ENCODE data around the gene MRPL46. TPM values are rescaled to one million over a fixed set of nuclear protein-coding genes. Genes with fewer than 3 reads are reported as not detected.

Gene MRPL46
- total RNA-seq: 10 to 100 TPM; 29.6 to 34.2 TPM

DNA sequence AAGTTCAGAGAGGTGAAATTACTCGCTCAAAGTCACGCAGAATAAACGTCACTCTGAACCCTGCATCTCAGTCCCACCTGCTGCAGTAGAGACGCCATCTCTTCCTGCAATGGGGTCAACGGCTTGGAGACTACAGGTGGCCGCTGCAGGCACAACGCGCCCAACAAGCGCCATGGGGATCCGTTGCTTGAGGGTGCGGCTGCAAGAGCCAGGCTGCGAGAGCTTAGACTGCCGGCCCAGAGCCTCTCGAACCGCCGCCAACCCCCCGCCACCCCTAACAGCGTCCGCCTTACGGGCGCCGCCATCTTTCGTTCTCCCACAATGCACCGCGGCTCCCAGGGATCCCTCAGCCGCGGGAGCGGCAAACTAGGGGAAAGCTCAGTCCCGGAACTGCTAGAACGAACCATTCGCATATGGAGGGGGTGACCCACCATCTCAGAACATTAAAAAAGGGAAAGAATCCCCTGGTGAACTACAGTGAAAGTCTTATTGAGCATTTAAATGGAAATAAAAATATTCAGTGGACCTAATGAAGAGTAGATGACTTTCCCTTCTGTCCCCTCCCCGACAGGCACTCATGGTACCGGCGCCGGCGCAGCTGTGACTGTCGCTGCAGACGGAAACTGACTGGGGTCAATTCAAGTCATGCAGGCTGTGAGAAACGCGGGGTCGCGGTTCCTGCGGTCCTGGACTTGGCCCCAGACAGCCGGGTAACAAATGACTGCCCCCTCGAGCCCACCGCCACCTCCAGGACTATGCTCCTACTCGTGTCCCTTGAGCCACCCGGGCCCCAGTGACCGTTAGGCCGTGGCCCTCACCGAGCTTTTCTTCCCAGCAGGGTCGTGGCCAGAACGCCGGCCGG lies at the start of gene MRPL46, which contains the start of gene MRPS11:
Gene MRPL46 (minus strand): TSS at position 316 of the 862 bp plus-strand sequence. CDS start 11 bp downstream, at position 305.
Gene MRPS11 (plus strand): TSS at position 636 of the 862 bp plus-strand sequence. CDS start 10 bp downstream, at position 646.
- ChIA-PET POLR2A (interaction anchor here (0.7 to 1.6 kb wide), 8 partner anchors 23 to 428 kb away, joined by 3 to 7 read pairs (median 3); partner anchors contain the start of genes AEN, DET1 and HAPLN3), CTCF (interaction anchor here (0.6 to 3.1 kb wide), 7 partner anchors 11 to 447 kb away, joined by 3 to 23 read pairs (median 8); partner anchors contain the start of gene ISG20)
- H3K4me3 Mint-ChIP-seq: peak within 1 kb of the TSS; percentile 93
- peaks cover 39% of the 10 kb centered on the region for H3K4me1 Mint-ChIP-seq (ENCODE audit: low read depth)
- peaks cover 34% of the 10 kb centered on the region for H3K36me3 Mint-ChIP-seq
- H3K9me3 Mint-ChIP-seq: no peaks in the 10 kb centered on the region
- H3K27me3 Mint-ChIP-seq: no peaks in the 10 kb centered on the region
- intact Hi-C loops (cut with micrococcal nuclease): loop anchor here (1.0 to 2.0 kb wide), 3 partner anchors 47 to 155 kb away; partner anchors contain the start of gene DET1
- peak; percentile 91 for DNase-seq
- H3K27ac Mint-ChIP-seq: peak within 1 kb of the TSS; percentile 98

DNA sequence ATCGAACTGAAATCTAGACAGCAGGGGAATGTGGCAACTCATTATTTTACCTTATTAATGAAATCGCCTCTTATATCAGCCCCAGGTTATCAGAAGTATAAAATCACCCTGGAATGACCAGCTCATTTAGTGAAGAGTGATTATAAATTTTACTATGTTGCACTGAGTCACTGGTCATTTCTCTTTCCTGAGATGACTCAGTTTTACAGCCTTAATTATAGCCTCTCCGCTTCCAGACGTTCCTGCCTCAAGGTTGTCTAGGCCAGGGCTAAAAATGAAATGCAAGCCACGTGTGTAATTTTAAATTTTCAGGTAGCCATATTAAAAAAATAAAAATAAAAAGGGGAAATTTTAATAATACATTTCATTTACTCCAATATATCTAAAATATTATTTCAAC lies 46.0 kb upstream of the MRPL46 start:
- POLR2A ChIA-PET: no interaction called here
- Mint-ChIP-seq H3K36me3 (peaks cover 27% of the 10 kb centered on the region), H3K4me1 (ENCODE audit: low read depth) (peaks cover 4% of the 10 kb centered on the region), H3K27ac (no peak overlapping the region), H3K4me3 (no peak overlapping the region), H3K27me3 (no peaks in the 10 kb centered on the region), H3K9me3 (no peaks in the 10 kb centered on the region)
- CTCF ChIA-PET: no interaction called here
- no peak for DNase-seq
- intact Hi-C loops (cut with micrococcal nuclease): no loop called here

DNA sequence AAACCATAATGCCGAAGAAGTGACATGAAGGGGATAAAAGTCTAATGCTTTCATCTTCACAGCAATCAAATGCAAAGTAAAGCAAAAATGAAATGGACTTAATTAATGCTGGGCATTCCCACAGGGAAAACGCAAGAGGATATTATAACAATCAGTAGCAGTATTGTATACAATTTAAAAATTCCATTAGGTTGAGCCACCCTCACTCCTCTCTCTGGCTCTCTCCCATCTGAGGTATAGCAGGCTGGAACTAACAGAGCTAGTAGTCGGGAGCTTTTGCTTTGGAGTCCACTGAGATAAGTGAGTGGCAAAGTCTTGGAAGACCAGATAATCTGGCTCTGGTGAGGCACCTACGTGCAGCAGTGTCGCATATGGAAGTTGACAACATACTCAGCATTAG lies 45.4 kb upstream of the MRPL46 start:
- no peak for DNase-seq
- intact Hi-C loops (cut with micrococcal nuclease): no loop called here
- CTCF ChIA-PET: no interaction called here
- H3K27ac Mint-ChIP-seq: no peak overlapping the region
- no peaks in the 10 kb centered on the region for H3K9me3 Mint-ChIP-seq
- peaks cover 4% of the 10 kb centered on the region for H3K4me1 Mint-ChIP-seq (ENCODE audit: low read depth)
- H3K36me3 Mint-ChIP-seq: peaks cover 27% of the 10 kb centered on the region
- POLR2A ChIA-PET: no interaction called here
- no peaks in the 10 kb centered on the region for H3K27me3 Mint-ChIP-seq
- no peak overlapping the region for H3K4me3 Mint-ChIP-seq

- no peaks in the 10 kb centered on the region for H3K27me3 Mint-ChIP-seq
- no peak overlapping the region for H3K27ac Mint-ChIP-seq
- ChIA-PET CTCF (no interaction called here), POLR2A (no interaction called here)
- H3K9me3 Mint-ChIP-seq: no peaks in the 10 kb centered on the region
- H3K4me3 Mint-ChIP-seq: no peak overlapping the region
- intact Hi-C loops (cut with micrococcal nuclease): no loop called here
- DNase-seq: no peak
- H3K36me3 Mint-ChIP-seq: peaks cover 27% of the 10 kb centered on the region
- H3K4me1 Mint-ChIP-seq (ENCODE audit: low read depth): peaks cover 4% of the 10 kb centered on the region
Observed at GRCh38 chr15:88512078-88512477, 44.9 kb upstream of the MRPL46 start.

DNA sequence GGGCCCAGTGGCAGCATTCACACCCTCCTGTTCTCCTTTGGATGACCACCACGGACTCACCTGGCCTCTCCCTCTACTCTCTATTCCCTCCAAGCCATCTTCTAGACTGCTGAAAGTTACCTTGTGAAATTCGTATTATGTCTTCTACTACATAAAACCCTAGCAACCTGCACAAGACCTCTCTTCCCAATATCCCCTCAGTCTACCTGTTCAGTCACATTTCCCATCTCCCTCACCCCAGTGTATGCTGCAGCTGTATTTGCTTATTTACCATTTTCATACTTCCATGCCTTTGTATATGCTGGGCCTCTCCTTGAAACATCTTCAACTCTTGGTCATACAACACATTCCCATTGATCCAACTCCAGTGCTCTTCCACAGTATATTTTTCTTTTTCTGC lies 44.0 kb upstream of the MRPL46 start:
- Mint-ChIP-seq H3K27ac (no peak overlapping the region), H3K27me3 (no peaks in the 10 kb centered on the region), H3K4me1 (ENCODE audit: low read depth) (peaks cover 4% of the 10 kb centered on the region), H3K9me3 (no peaks in the 10 kb centered on the region), H3K4me3 (no peak overlapping the region), H3K36me3 (peaks cover 27% of the 10 kb centered on the region)
- POLR2A ChIA-PET: no interaction called here
- intact Hi-C loops (cut with micrococcal nuclease): no loop called here
- CTCF ChIA-PET: no interaction called here
- no peak for DNase-seq

DNA sequence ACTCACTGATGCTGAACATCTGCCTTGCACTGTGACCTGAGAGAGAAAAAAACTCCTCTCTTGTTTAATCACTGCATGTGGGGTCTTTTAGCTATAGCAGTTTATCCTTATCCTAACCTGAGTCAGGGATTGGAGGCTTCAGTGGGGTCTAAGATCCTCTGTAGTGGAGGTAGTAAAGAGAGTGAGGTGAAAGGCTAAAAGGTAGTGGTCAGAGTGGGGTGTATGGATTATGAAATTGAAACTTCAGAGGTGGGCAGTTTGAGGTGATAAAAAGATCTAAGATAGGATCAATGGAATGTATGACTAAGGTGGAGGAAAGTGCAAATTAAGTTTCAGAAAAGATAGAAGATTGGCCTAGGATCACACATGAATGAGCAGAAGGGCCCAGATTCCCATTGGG lies 42.8 kb upstream of the MRPL46 start:
- intact Hi-C loops (cut with micrococcal nuclease): no loop called here
- Mint-ChIP-seq H3K4me3 (no peak overlapping the region), H3K36me3 (peaks cover 27% of the 10 kb centered on the region), H3K9me3 (no peaks in the 10 kb centered on the region), H3K27ac (no peak overlapping the region), H3K4me1 (ENCODE audit: low read depth) (peaks cover 4% of the 10 kb centered on the region), H3K27me3 (no peaks in the 10 kb centered on the region)
- ChIA-PET POLR2A (no interaction called here), CTCF (no interaction called here)
- DNase-seq: no peak

DNA sequence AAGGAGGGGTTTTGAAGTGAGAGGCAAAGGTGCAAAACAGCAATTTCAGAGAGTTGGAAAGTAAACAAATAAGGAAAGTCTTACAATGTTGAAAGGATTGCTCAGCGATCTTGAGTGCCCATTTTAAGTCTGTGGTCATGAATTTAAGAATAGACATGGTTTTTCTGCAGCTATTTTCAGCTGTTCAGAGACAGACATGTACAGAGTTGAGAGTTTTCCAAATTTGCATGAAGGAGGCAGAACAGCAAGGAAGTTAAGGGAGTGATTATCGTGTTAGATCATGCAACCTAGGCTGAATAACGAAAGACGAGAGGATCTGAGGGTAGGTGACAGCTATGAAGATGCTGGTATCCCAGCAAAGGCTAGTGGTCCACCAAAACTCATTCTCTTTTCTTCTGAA lies 42.1 kb upstream of the MRPL46 start:
- intact Hi-C loops (cut with micrococcal nuclease): no loop called here
- ChIA-PET POLR2A (no interaction called here), CTCF (no interaction called here)
- no peak for DNase-seq
- Mint-ChIP-seq H3K4me3 (no peak overlapping the region), H3K4me1 (ENCODE audit: low read depth) (peaks cover 4% of the 10 kb centered on the region), H3K27ac (no peak overlapping the region), H3K9me3 (no peaks in the 10 kb centered on the region), H3K27me3 (no peaks in the 10 kb centered on the region), H3K36me3 (peaks cover 26% of the 10 kb centered on the region)

DNA sequence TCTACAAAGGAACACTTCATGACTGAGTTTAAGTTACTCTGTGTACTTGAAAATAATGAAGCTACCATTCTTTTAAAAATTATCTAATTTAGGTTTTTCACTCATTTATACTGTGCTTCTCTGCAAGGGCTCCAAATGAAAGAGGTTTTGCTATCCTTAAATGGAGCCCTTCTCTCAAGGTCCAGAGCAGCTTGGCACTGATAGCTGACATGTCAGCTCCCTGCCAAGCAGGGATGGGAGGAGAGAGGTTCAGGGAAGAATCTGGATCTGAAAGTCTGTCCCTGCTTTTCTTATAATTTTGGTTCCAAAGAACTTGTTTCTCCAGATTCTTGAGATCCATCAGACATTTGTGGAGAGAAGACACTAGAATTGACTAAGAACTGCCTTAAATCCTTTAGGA lies 39.4 kb upstream of the MRPL46 start:
- H3K4me1 Mint-ChIP-seq (ENCODE audit: low read depth): peaks cover 4% of the 10 kb centered on the region
- H3K9me3 Mint-ChIP-seq: no peaks in the 10 kb centered on the region
- ChIA-PET CTCF (no interaction called here), POLR2A (no interaction called here)
- H3K27ac Mint-ChIP-seq: no peak overlapping the region
- H3K27me3 Mint-ChIP-seq: no peaks in the 10 kb centered on the region
- H3K36me3 Mint-ChIP-seq: peaks cover 20% of the 10 kb centered on the region
- intact Hi-C loops (cut with micrococcal nuclease): no loop called here
- no peak for DNase-seq
- no peak overlapping the region for H3K4me3 Mint-ChIP-seq

GRCh38 chr15:88505721-88506120 lies 38.5 kb upstream of the MRPL46 start:
- H3K9me3 Mint-ChIP-seq: no peaks in the 10 kb centered on the region
- intact Hi-C loops (cut with micrococcal nuclease): no loop called here
- POLR2A ChIA-PET: no interaction called here
- no peak overlapping the region for H3K27ac Mint-ChIP-seq
- H3K4me3 Mint-ChIP-seq: no peak overlapping the region
- DNase-seq: no peak
- no peaks in the 10 kb centered on the region for H3K27me3 Mint-ChIP-seq
- H3K4me1 Mint-ChIP-seq (ENCODE audit: low read depth): peaks cover 4% of the 10 kb centered on the region
- CTCF ChIA-PET: no interaction called here
- peaks cover 16% of the 10 kb centered on the region for H3K36me3 Mint-ChIP-seq

DNA sequence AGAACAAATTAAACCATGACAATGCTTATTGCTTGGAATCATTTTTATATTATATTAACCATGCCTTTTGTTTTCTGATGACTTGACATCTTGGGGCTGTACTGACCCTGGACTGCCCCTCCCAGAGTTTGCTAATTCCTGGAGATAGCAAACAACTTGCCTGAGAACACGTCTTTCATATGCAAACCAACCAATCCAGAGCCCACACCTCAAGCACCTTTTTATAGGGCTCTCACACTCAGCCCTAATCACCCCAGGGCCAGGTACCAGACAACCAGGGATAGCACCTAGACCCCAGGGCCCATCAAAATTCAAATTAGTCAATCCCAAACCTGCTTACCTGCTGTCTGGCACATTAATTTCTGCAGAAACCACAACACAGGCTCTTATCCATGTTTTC lies 37.3 kb upstream of the MRPL46 start:
- Mint-ChIP-seq H3K36me3 (peaks cover 10% of the 10 kb centered on the region), H3K27ac (no peak overlapping the region), H3K4me1 (ENCODE audit: low read depth) (no peaks in the 10 kb centered on the region), H3K4me3 (no peak overlapping the region), H3K9me3 (no peaks in the 10 kb centered on the region), H3K27me3 (no peaks in the 10 kb centered on the region)
- intact Hi-C loops (cut with micrococcal nuclease): no loop called here
- ChIA-PET CTCF (no interaction called here), POLR2A (no interaction called here)
- DNase-seq: no peak

DNA sequence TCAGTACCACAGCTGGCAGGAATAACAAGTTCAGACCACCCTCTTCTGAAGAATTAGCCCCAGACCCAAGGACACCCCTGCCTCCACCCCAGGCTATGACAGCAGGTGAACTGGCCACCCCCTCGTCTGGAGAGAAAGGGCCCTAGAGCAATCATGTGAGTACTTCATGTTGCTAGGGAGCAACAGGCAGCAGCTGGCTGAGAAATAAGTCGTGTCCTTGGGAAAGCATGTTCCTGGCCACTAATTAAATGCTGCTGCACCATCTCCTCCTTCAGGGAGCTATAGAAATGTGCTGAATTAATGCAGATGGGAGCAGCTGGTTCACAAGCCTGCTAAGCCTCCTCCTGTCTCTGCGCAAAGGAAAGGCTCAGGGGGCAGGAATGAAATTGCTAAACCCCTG lies 31.8 kb upstream of the MRPL46 start:
- CTCF ChIA-PET: no interaction called here

DNA sequence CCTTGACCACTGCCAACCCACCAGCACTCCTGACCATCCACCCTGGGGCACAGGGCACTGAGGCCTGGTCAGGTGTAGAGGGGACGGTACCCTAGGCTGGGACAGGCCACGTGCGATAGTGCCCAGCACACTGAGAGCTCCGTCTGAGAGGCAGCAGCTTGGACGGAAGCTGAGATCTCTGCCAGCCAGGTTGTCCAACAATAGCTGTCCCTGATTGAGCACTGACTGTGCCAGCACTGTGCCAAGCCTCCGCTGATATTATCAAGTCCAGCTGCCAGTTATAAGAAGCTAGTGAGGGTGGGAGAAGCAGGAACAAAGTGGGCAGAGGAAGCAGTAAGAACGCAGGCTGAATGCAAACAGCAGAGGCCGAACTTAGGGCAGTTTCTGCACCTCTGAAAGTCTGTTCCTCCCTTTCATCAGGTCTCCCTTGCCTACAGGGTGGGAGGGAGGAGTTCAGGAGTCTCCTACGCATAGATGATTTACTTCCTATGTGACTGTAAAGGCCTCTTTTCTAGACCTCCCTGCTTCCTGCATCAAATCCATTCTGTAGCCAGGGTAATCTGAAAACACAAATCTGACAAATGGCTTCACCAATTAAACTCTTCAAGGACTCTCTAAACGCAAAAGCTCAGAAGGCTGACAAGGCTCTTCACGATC lies 30.0 kb upstream of the MRPL46 start:
- Mint-ChIP-seq H3K9me3 (no peaks in the 10 kb centered on the region), H3K27me3 (no peaks in the 10 kb centered on the region), H3K27ac (no peak overlapping the region), H3K36me3 (peaks cover 5% of the 10 kb centered on the region), H3K4me3 (no peak overlapping the region), H3K4me1 (ENCODE audit: low read depth) (no peaks in the 10 kb centered on the region)
- ChIA-PET CTCF (no interaction called here), POLR2A (no interaction called here)
- DNase-seq: no peak
- intact Hi-C loops (cut with micrococcal nuclease): no loop called here

More for the DNA sequence above, 31.8 kb upstream of the MRPL46 start:
- intact Hi-C loops (cut with micrococcal nuclease): no loop called here
- H3K4me3 Mint-ChIP-seq: no peak overlapping the region
- H3K9me3 Mint-ChIP-seq: no peaks in the 10 kb centered on the region
- no peak overlapping the region for H3K27ac Mint-ChIP-seq
- no peaks in the 10 kb centered on the region for H3K27me3 Mint-ChIP-seq
- H3K36me3 Mint-ChIP-seq: peaks cover 5% of the 10 kb centered on the region
- H3K4me1 Mint-ChIP-seq (ENCODE audit: low read depth): no peaks in the 10 kb centered on the region
- DNase-seq: no peak
- POLR2A ChIA-PET: no interaction called here

- CTCF ChIA-PET: no interaction called here
- no peaks in the 10 kb centered on the region for H3K9me3 Mint-ChIP-seq
- H3K4me3 Mint-ChIP-seq: no peak overlapping the region
- no peak for DNase-seq
- peaks cover 2% of the 10 kb centered on the region for H3K36me3 Mint-ChIP-seq
- POLR2A ChIA-PET: no interaction called here
- no peak overlapping the region for H3K27ac Mint-ChIP-seq
- intact Hi-C loops (cut with micrococcal nuclease): no loop called here
- no peaks in the 10 kb centered on the region for H3K27me3 Mint-ChIP-seq
- H3K4me1 Mint-ChIP-seq (ENCODE audit: low read depth): no peaks in the 10 kb centered on the region
Observed at GRCh38 chr15:88493844-88494243, 26.7 kb upstream of the MRPL46 start.

Data from activated CD4-positive, alpha-beta memory T cell treated with anti-CD3 and anti-CD28 coated beads for 36 hours (primary cell).